ENCODE data around the gene ZNF385C.
A peak's percentile ranks its signal among the peaks of the same experiment; 100 is the strongest.

The ZNF385C gene

DNA sequence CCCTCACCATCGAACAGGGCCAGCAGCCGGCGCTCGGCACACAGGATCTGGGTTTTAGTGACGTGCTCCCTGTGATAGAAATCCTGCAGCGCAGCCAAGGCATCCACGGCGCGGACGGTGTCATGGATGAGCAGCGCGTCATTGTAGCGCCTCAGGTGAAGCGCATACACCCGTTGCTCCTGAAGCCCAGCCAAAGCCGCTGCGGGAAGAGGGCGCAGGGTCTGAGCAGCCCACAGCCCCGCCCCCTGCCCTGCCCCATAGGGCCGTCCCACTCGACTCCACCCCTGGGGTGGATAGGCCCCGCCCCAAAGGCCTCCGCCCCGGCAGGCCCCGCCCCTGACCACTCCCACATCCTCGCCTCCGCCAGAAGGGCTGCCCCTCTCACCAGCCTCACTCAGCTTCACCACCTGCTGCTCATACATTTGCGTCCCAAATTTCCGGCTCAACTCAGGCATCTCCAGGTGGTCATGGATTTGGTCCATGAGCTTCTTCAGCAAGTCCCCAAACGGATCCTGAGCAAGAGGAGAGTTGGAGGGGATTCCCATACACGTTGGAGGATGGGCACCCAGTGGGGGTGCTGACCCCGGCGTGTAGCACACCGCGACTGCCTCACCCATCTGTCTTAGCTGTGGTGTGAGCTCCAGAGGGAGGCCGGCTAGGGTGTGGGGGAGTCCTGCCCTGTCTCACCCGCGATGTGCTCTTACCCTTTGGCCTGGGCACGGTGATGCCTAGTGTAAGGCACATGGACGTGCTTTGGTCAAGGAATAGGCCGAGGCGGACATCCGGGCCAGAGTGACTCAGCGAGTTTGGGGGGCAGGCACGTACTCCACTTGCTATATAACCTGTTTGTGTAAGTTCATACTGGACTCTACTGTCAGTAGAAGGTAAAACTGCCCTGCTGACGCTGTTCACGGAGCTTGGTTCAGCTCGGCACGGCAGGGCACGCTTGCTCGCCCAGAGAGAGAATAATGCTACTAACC lies 9.6 kb upstream of the ZNF385C start:
- DNase-seq (ENCODE audit: low read depth), result peak; percentile 74

DNA sequence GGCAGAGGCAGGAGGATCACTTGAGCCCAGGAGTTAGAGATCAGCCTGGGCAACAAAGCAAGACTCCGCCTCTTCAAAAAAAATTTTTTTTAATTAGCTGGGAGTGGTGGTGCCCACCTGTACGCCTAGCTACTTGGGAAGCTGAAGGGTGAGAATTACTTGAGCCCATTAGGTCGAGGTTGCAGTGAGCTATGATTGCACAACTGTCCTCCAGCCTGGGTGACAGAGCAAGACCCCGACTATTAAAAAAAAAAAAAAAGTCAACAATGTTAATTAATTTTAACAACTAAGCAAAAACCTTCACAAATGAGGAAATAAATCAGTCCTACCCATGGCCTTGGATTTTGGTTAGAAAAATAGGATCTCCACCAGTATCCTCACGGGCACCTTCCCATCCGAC lies 8.9 kb upstream of the ZNF385C start:
- DNase-seq (ENCODE audit: low read depth), result no peak

- DNase-seq (ENCODE audit: low read depth), result no peak
These were observed 7.7 kb upstream of the ZNF385C start for GRCh38 chr17:42106009-42106408.

GRCh38 chr17:42104264-42104663 lies 6.0 kb upstream of the ZNF385C start:
- DNase-seq (ENCODE audit: low read depth), result no peak

DNA sequence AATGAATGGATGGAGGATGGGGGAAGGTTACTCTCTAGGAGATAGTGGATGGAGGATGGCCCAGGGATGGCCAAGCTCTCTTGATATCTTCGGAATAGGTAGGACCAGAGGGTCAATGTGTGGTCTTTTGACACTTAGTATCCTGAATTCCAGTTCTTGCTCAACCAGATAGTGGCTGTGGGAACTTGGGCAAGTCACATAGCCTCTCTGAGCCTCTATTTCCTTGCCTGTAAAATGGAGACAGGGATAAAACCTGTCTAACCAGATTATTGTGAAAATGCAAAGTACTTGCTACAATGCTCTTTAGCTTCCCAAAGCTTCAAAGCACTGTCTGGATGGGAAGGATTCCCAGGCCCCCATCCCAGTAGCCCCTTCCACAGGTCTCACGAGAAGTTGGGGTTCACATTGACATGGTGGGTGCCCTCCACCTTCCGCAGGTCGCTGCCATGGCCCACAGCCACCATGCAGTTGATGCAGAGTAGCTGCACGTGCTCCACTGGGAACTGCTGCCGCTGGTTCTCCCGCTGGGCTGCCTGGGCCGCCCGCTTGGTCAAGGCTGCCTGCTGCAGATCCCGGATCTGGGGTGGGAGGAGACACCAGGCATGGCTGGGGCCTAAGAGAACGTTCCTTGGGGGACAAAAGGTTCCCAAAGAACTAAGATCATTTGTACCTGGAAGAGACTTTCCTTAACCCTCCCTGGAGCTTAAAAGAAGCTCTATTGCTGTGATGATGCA lies 5.1 kb upstream of the ZNF385C start:
- DNase-seq (ENCODE audit: low read depth), result no peak

DNA sequence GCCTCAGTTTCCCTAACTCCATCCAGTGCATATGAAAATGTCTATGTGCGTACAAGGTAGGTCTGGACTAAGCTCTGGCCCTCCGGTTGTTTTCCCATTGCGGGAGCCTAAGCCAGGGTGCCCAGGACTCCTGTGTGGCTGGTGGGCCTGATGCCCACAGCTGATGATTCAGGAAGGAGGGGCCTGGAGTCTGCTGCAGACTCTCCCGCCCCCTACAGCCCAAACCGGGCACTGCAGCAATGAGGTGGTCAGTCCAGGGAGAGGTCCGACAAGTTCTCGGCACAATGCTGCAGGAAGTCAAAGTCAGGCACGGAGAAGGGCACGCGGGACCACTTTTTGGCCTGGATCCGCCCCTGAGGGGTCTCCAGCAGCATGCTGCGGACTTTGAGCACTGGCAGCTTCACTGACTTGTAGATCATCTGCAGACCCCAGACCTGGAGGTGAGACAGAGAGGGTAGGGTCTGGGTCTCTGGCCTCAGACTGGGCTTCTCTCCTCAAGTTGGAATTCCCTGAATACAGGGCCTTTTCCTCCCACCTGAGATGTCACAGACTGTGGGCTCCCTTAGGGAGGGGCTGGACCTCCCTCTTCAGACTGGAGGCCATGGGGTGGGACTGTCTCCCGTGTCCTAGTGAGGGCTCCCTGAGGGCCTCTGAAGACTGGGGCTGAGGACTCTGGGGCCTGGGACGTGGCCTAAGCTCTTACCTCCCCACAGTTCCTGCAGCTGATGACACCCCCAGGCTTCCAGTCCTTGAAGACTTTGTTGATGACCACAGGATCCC lies 3.4 kb upstream of the ZNF385C start:
- peak; percentile 72 for DNase-seq (ENCODE audit: low read depth)

DNA sequence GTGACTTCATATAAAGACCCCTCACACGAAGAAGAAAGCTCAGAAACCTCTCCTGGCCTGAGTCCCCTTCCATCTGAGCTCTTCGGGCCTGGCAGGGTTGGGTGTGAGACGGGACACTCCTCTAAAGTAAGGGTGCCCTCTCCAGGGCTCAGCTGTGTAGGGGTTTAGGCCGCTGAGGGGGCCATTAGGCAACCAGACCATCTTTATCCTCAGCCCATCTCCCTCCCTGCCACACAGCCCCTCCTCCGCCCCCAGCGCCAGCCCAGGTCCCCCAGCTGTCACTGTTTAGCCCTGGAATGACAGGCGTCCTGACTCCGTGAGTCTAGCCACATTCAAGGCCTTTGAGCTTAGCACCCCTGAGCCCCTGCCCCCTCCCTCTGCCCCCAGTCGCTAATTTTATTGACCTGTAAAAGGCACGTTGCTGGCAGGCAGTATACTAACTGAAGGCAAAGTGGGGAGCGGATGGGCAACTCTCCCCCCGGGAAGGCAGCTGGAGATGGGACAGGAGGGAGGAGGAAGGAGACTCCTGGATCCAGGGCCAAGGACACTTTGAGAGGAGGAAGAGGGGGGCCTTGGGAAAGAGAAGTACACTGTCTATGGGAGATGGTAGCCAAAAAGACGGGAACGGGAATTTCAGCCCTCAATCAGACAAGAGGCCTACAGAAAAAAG lies 592 bp upstream of the ZNF385C start:
- no peak for DNase-seq (ENCODE audit: low read depth)

GRCh38 chr17:42096360-42097111 lies 1.7 kb downstream of the ZNF385C start:
- no peak for DNase-seq (ENCODE audit: low read depth)

- no peak for DNase-seq (ENCODE audit: low read depth)
These were observed 3.8 kb downstream of the ZNF385C start for GRCh38 chr17:42094375-42095069.

DNA sequence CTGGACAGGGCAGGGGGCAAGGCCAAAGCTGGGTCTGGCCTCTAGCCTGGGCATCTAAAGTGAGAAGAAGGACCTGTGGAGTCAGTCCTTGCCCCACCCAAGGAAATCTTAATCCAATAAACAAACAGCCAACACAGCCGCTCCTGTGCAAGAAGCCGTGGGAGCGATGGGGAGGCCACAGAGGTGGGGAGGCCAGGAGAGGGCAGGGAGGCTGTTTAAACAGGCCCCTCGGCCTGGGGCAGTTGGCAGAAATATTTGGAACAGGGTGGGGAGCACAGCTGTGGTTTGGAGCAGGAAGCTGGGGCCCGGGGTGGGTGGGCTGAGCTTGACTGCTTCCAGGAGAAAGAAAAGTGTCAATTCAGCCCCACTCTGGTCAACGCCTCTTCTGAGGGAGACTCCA lies 5.3 kb downstream of the ZNF385C start:
- no peak for DNase-seq (ENCODE audit: low read depth)

- DNase-seq (ENCODE audit: low read depth), result no peak
These were observed 7.1 kb downstream of the ZNF385C start for GRCh38 chr17:42090964-42091790.

DNA sequence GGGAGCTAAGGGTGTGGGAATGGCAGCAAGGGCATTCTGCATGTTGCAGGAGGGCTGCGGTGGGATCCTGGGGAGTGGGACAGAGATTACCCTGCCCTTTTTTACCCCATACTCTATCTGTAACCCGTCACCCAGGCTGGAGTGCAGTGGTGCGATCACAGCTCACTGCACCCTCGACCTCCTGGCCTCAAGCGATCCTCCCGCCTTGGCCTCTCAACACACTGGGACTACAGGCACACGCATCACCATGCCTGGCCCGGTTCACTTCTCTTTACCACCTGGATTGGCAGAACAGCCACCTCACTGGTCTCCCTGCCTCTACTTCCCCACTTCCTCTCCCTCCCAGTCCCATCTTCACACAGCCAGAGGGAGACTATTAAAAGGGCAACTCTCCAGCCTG lies 9.5 kb downstream of the ZNF385C start:
- no peak for DNase-seq (ENCODE audit: low read depth)

DNA sequence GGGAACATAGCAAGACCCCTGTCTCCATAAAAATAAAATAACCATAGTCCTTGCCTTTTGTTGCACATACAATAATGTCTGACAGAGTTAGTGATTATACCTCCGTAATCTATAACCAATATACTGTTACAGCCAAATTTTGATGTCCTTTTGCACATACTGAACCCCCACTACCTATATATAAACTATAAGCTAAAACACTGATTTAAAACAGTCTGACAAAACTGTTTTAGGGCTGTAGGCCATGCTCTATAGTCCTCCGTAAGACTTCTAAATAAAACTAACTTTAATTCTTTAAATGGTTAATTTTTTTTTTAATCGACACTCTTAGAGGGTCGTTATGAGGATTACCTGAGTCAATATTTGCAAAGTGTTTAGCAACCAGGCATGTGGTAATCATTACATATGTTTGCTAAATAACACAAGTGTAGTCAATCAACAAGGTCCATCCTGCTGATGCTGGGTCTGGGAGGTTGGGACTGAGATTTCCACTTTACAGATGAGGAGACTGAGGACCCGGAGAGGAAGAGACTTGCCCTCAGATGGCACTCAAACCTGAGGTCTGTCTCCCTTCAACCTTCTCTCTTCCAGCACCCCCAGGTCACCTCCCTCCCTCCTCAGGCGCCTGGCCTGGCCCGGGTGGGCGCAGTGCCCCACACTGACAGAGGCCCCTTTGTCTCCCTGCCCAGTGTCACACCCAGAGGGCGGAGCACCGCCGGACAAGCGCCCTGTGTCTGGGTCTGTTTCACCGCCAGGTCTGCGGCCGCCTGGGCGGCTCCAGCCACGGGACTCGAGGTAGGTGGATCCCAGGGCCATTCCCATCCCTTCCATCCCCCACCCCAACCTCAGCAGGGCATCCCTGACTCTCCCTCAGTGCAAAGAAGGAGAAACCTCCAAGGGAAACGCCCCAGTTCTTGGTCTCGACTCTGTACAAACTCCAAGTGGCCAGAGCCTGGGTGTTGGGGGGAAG lies 10.3 kb downstream of the ZNF385C start:
- no peak for DNase-seq (ENCODE audit: low read depth)

DNA sequence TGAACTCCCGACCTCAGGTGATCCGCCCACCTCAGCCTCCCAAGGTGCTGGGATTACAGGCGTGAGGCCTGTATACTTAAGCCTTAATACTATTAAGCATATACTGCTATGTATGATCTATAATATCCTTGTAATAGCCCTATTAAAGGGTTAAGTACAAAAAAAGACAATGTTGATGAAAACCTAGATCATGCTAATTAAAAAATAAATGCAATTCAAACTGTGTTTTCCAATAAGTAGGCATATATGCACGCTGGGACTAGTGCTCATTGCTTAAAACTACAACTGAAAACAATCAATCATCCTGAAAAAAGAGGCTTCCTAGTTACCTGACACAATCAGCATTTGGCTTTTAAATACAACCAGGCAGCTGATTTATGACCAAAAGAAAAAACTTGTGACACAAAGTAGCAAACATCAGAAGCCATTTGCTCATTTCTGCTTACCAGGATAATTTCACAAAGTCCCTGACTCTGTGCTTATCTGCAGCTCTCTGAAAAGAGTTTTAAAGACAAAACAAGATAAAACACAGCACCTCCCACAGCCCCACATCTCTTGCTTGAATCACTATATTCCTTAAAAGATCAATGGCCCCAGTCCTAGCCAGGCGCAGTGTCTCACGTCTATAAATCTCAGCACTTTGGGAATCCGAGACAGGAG lies 11.1 kb downstream of the ZNF385C start:
- DNase-seq (ENCODE audit: low read depth), result no peak

DNA sequence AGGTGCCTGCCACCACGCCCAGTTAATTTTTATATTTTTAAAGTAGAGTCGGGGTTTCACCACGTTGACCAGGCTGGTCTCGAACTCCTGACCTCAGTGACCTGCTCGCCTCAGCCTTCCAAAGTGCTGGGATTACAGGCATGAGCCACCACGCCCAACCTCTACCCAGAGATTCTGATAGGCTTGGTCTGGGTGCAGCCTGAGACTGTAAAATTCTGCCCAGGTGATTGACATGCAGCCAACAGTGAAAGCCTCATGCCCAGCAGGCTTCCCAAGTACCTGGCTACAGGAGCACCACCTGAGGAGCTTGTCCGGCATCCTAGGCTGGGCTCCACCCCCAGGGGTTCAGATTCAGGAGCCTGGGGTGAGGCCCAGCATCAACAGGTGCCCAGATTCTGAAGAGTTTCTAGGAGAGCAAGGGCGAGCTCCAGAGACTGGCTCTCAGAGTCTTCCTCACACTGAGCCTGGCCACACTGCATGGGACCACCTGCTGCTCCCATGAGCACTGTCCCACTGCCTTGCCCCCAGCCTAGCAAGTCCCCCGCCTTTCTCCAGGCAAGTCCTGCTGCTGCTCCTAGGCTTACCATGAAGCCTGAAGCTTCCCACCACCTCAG lies 16.6 kb downstream of the ZNF385C start:
- DNase-seq (ENCODE audit: low read depth), result no peak

GRCh38 chr17:42079541-42079940 lies 18.7 kb downstream of the ZNF385C start:
- no peak for DNase-seq (ENCODE audit: low read depth)

DNA sequence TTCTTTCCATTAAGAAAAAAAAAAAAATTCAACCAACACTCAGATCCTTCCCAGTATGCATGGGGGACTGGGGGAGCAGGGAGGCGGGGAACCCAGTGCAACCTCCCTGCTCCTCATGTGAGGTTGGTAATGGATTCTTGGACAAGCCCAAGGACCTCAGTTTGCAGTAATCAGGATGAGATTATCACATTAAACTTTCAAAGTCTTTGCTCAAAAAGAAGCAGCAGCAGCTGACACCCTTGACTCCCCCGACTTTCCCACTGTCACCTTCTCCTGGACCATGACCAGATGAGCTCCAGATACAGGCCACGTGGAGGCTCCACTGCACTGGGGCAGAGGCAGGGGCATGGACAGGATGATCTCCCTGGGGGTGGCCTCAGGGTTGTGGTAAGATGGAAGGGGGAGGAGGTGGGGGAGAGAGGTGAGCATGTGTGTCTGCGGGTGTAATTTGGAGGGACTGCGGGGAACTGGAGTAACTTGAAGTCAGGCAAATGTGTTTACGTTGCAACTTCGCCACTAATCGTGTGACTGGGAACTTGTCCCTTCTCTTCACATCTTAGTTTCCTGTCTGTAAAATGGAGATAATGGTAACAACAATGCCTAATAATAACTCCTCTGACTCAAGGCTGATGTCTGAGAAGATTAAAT lies 19.8 kb downstream of the ZNF385C start:
- DNase-seq (ENCODE audit: low read depth), result no peak
